ENCODE measurements around the gene NTN5.
"Not testable (repeated sequence)": the region's sequence is repeated elsewhere in the genome, so short reads cannot be mapped to it uniquely, and the experiment has no call there.

The NTN5 gene

GRCh38 chr19:48661711-48662090, 11.1 kb downstream of the NTN5 start:
- Histone ChIP-seq H3K4me3 (replicated peaks; ENCODE audit: low read depth, low read length) (no peak overlapping the region), H3K27me3 (replicated peaks; ENCODE audit: control insufficient read depth, insufficient read depth, low read length) (no peaks in the 10 kb centered on the region), H3K36me3 (ENCODE audit: control insufficient read depth, insufficient read depth, low read length) (no peaks in the 10 kb centered on the region)
- no peak for TF ChIP-seq CTCF (IDR thresholded peaks at IDR 0.05; ENCODE audit: insufficient read depth, low read length, poor library complexity, severe bottlenecking)
- DNase-seq (ENCODE audit: extremely low read depth, insufficient read length) = no peak

GRCh38 chr19:48660852-48661710, 11.7 kb downstream of the NTN5 start:
- Histone ChIP-seq H3K4me3 (replicated peaks; ENCODE audit: low read depth, low read length) (no peak overlapping the region), H3K27me3 (replicated peaks; ENCODE audit: control insufficient read depth, insufficient read depth, low read length) (no peaks in the 10 kb centered on the region), H3K36me3 (ENCODE audit: control insufficient read depth, insufficient read depth, low read length) (no peaks in the 10 kb centered on the region)
- peak; percentile 83 for DNase-seq (ENCODE audit: extremely low read depth, insufficient read length)
- no peak for TF ChIP-seq CTCF (IDR thresholded peaks at IDR 0.05; ENCODE audit: insufficient read depth, low read length, poor library complexity, severe bottlenecking)

GRCh38 chr19:48659768-48660167, 13.0 kb downstream of the NTN5 start:
- DNase-seq (ENCODE audit: extremely low read depth, insufficient read length) = no peak
- no peak overlapping the region for H3K4me3 ChIP-seq (replicated peaks; ENCODE audit: low read depth, low read length)
- H3K36me3 ChIP-seq (ENCODE audit: control insufficient read depth, insufficient read depth, low read length) = no peaks in the 10 kb centered on the region
- H3K27me3 ChIP-seq (replicated peaks; ENCODE audit: control insufficient read depth, insufficient read depth, low read length) = no peaks in the 10 kb centered on the region
- TF ChIP-seq CTCF (IDR thresholded peaks at IDR 0.05; ENCODE audit: insufficient read depth, low read length, poor library complexity, severe bottlenecking) = no peak

GRCh38 chr19:48658483-48658882, 14.3 kb downstream of the NTN5 start:
- DNase-seq (ENCODE audit: extremely low read depth, insufficient read length) = no peak
- no peaks in the 10 kb centered on the region for H3K27me3 ChIP-seq (replicated peaks; ENCODE audit: control insufficient read depth, insufficient read depth, low read length)
- no peaks in the 10 kb centered on the region for H3K36me3 ChIP-seq (ENCODE audit: control insufficient read depth, insufficient read depth, low read length)
- TF ChIP-seq CTCF (IDR thresholded peaks at IDR 0.05; ENCODE audit: insufficient read depth, low read length, poor library complexity, severe bottlenecking) = no peak
- H3K4me3 ChIP-seq (replicated peaks; ENCODE audit: low read depth, low read length) = no peak overlapping the region

GRCh38 chr19:48657828-48658227, 15.0 kb downstream of the NTN5 start:
- not testable (repeated sequence) for H3K36me3 ChIP-seq (ENCODE audit: control insufficient read depth, insufficient read depth, low read length); H3K4me3 ChIP-seq (replicated peaks; ENCODE audit: low read depth, low read length); DNase-seq (ENCODE audit: extremely low read depth, insufficient read length); H3K27me3 ChIP-seq (replicated peaks; ENCODE audit: control insufficient read depth, insufficient read depth, low read length)

- no peak for TF ChIP-seq CTCF (IDR thresholded peaks at IDR 0.05; ENCODE audit: insufficient read depth, low read length, poor library complexity, severe bottlenecking)
- no peaks in the 10 kb centered on the region for H3K27me3 ChIP-seq (replicated peaks; ENCODE audit: control insufficient read depth, insufficient read depth, low read length)
- no peaks in the 10 kb centered on the region for H3K36me3 ChIP-seq (ENCODE audit: control insufficient read depth, insufficient read depth, low read length)
- no peak overlapping the region for H3K4me3 ChIP-seq (replicated peaks; ENCODE audit: low read depth, low read length)
- DNase-seq (ENCODE audit: extremely low read depth, insufficient read length) = no peak
Measured at GRCh38 chr19:48656840-48657474, 15.9 kb downstream of the NTN5 start.

Measured in GM06990 (cell line).